NCI-H345 treated with DMSO at 0.1 percent for 48 hours (cell line): ENCODE measurements around the gene THBS4.

ENCODE experiments used
- DNase-seq: peaks from one replicate; lab custom pipeline; 2025; ENCODE audit not compliant: unreplicated experiment; lab: John Stamatoyannopoulos, UW

THBS4 gene

DNA sequence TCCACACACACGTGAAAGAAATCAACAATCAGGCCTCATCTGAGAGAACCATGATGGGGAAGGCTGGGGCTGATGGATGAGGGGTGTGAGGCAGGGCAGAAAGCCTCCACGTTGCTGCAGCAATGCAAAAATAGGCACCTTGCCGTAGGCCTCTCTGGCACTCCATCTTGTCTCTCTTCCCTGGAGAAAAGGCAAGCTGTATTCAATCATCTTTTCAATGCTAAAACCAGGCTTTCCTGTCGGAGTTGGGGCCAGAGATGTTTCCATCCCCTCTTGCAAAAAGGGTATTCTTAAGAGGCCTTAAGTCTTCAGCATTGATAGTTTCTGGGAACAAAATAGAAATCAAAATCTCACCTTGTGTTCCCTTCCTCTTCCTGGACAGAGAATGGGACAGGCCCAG, 80.9 kb downstream of the THBS4 start:
- no peak for DNase-seq

DNA sequence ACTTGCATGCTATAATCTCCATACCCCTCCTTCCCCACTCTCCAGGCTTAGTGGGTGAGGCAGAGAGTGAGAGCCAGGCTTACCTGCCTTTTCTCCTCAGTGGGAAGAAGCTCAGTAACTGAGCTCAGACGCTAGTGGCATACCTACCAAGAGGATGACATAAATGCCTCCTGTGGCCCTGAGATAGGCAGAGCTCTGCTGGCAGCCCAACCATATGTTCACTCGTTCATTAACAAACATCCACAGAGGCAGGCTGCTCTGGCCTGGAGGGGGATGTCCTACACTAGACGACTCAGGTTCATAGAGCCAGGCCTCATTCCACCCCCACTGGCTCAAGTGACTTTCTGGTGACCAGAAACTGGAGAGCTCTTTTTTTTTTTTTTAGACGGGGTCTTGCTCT, 81.3 kb downstream of the THBS4 start:
- no peak for DNase-seq

DNA sequence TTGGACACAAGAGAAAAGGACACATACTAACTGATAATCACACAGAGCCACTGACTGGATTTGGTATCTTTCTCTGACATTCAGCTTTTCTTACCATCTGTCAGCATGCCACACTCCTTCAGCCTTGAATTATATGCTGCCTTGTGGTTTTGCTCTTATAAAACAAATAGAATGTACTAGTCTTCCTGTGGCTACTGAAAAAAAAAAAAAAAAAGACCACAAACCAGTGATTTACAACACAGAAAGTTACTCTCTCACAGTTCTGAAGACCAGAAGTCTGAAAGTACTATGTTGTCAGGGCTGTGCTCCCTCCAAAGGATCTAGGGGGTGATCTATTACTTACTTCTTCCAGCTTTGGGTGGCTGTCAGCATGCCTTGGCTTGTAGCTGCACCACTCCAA, 82.3 kb downstream of the THBS4 start:
- no peak for DNase-seq

DNA sequence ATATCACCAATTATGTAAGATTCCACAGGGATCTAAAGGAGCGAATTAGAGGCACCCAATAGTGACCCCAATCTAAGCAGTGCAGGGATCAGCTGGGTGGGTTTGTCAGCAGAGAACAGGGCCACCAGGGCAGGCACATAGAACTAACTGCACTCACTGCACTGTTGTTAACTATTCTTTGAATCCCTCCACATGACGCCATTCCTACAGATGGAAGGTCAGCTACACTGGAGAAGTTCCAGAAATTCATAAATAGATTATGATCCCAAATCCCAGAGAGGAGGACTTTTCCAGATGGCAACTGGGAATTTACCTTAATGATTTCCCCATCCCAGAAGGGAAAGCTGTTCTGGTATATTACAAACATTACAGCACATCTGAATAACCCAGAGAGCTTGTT, 84.2 kb downstream of the THBS4 start:
- DNase-seq, result no peak

DNA sequence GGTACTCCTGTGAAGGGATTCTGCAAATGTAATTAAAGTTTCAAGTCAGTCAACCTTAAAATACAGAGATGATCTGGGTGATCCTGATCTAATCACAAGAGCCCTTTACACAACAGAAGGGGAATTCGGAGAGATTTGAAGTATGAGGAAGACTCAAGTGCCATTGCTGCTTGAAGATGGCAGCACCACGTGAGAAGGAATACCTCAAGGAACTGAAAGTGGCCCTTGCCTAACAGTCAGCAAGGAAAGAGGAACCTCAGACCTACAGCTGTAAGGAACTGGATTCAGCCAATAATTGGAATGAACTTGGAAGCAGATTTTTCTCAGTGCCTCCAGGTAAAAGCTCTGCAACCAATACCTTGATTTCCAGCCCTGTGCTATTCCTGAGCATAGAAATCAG, 87.4 kb downstream of the THBS4 start:
- no peak for DNase-seq

DNA sequence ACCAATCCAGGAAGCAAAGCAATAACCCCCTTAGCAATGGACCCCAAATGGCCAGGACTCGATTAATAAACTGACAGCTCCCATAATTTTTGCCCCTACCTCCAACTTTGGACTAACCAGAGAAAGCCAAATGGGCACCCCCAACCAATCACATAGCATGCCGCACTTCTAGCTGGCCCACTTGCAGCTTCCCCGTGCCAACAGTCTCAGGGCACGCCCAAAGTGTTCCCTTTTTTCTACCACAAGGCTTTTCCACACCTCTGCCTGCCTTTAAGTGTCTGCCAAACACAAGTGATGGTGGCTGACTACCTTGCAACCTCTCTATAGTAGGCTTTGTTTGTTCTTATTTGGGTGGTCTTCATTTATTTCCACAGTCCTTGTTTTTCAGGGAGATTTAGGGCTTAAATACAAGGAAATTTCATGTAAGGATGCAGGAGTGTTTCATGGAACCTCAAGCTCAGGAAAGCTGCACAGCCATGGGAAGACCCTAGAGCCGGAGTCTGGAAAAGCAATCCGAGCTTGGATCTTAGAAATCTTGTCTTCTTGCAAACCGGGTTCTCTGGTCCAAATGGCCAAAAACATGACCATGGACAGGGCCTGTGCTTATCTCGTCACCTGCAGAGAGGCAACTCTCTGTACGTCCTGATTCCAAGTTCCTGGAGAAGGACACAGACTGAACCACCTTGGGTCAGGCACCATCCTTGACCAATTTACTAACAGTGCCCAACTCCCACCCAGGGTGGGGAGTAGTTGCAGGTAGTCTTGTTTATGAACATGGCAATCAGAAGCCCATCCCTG, 89.2 kb downstream of the THBS4 start:
- no peak for DNase-seq

DNA sequence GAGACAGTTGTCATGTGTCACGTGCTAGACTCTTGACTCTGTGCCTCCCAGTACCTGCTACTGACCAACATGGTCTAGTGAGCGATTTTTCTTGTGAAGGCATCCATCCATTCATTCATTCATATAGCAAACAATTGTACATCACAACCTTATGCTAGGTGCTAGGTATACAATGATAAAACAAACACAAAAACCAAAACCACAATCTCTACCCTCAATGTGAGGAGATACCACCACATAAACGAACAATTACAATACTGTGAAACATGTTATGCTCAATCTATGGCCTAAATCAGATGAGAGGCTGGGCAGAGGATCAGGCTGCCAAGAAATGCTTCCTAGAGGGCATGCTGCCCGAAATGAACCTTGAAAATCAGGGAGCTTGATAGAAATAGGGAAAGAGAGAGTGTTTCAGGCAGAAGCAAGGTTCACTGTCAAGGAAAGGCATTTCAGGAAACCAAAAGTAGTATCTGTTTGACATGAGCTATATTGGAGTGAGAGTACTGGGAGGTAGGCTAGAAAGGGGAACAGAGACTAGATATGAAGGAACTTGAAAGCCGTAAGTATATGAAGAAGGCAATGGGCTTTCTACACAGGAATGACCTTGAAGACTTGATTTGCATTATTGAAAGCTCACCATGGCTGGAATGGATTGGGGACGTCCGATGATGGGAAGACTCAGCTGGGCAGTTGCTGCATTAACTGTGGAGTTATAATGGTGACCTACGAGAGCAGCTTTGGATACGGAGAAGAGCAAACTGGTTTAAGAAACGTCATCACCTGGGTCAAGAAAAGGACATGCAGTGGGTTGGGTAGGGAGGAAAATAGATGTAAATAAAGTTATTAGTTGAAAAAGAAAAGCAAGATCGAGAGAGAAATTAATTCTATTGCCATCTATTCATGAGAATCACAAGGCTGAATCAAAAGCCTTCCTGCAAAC, 90.1 kb downstream of the THBS4 start:
- DNase-seq, result no peak

DNA sequence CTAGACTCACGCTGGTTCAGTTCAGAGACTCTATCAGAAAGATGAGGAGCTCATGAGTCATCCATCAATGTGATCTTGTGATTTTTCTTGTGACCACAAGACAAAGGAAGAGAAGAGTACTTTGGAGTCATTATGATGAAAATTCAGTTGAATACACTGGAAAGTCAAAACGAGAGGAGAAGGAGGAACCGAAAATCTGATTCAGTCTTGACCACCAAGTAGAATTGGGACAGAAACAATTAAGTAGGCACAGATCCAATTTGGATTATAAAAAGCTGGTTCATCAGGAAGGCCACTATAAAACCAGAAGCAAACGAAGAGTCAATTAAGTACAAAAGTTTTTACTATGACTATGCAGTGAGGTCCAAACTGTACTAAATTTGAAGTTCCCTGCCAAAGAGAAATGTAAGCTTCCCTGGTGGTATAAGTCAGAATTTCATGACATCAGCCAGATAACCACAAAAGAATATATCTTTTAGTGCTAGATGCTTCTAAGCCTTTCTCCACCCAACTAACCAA, 90.9 kb downstream of the THBS4 start:
- DNase-seq, result no peak

DNA sequence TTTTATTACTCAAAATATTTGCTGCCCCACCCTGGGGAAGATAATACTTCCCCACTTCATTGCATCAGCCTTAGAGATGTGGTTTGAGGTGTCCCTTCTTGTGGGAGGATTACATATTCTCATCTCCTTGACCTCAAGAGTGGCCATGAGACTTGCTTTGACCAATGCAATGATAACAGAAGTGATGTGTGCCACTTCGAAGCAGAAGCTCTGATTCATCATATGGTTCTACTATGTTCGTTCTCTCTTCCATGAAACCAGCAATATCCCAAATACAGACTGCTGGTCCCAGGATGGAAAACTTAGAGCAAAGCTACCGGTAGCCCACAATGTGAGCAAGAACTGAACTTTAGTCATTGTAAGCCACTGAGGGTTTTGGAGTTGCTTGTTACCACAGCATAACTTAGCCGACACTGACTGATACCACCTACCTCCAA, 92.0 kb downstream of the THBS4 start:
- DNase-seq, result no peak

DNA sequence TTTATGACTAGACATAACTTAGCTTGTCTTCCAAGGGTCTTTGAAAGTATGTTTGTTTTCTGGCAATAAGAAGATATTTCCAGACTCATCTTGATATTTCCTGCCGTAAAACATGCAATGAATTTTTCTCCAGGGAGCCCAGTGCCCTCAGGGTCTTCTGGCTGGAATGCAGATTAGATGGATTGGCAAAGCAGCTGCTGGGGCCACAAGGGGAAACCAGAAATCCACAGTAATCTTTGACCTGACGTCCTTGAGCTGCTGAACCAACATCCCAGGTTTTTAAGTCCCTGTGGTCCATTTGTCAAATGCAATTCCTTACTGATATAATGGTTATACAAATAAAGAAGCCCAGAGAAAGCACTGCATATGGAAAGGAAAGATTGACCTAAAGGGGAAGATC, 93.0 kb downstream of the THBS4 start:
- DNase-seq, result no peak

DNA sequence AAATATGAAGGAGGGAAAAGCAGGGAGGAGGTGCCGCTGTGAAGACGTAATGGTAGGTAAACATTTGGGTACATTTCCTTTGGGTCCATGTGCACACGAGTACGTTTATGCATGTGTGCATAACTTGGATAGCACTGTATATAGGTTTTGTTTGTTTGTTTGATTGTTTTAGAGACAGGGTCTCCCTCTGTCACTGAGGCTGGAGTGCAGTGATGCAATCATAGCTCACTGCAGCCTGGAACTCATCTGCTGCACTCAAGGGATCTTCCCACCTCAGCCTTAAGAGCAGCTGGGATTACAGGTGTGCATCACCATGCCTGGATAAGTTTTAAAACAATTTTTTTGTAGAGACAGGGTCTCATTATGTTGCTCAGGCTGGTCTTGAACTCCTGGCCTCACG, 94.0 kb downstream of the THBS4 start:
- no peak for DNase-seq
